ENCODE results near the gene IGHMBP2.

The IGHMBP2 gene

GRCh38 chr11:68965901-68966853 is 62.5 kb downstream of the IGHMBP2 start:
- Histone ChIP-seq H3K4ac (ENCODE audit: low read length) (no peak overlapping the region), H2BK15ac (ENCODE audit: low read length) (no peak overlapping the region), H2BK5ac (ENCODE audit: low read length) (no peak overlapping the region), H3K36me3 (replicated peaks in 1 of 2; ENCODE audit: control insufficient read depth in 2 of 2, insufficient read depth in 2 of 2, low read length in 2 of 2) (no peaks in the 10 kb centered on the region), H2AK5ac (ENCODE audit: low read depth, low read length) (no peak overlapping the region), H2AFZ (ENCODE audit: low read length) (no peak overlapping the region), H3K14ac (ENCODE audit: low read length) (no peak overlapping the region), H3K23ac (ENCODE audit: low read depth, low read length, poor library complexity) (no peak overlapping the region), H4K8ac (ENCODE audit: low read depth, low read length) (no peak overlapping the region), H3K9me3 (replicated peaks in 1 of 2; ENCODE audit: control insufficient read depth in 2 of 2, insufficient read depth in 1 of 2, low read depth in 1 of 2, low read length in 2 of 2) (peaks cover 0 to 12% of the 10 kb centered on the region in 2 donors), H3K9ac (ENCODE audit: low read depth, low read length, poor library complexity) (peak overlapping the region; percentile 12), H3K79me1 (ENCODE audit: low read depth, low read length) (no peaks in the 10 kb centered on the region), H3K27me3 (ENCODE audit: control insufficient read depth in 3 of 3, insufficient read depth in 3 of 3, low read depth in 1 of 3, low read length in 3 of 3) (peaks cover 0 to 14% (median 0%) of the 10 kb centered on the region in 3 experiments), H3K18ac (ENCODE audit: low read length) (no peak overlapping the region), H3K27ac (replicated peaks; ENCODE audit: low read length) (no peak overlapping the region), H3K4me1 (ENCODE audit: control insufficient read depth in 2 of 2, insufficient read depth in 1 of 2, low read depth in 1 of 2, low read length in 2 of 2) (no peaks in the 10 kb centered on the region), H2BK12ac (ENCODE audit: low read length) (no peak overlapping the region), H3K4me2 (ENCODE audit: insufficient read depth, low read length, poor library complexity, severe bottlenecking) (no peak overlapping the region), H2BK120ac (ENCODE audit: low read depth, low read length) (no peak overlapping the region), H4K91ac (ENCODE audit: low read depth, low read length, poor library complexity) (no peak overlapping the region), H3K4me3 (ENCODE audit: low read length in 2 of 2) (no peak overlapping the region)
- DNase-seq (ENCODE audit: low spot score): no peak
- no CpG with 5 or more reads among the region's 15 CpGs for WGBS, 2 donors (ENCODE audit: extremely low coverage in 2 of 2, insufficient read length in 2 of 2, insufficient replicate concordance in 1 of 2)

- H3K4me1 ChIP-seq (ENCODE audit: control insufficient read depth in 2 of 2, insufficient read depth in 1 of 2, low read depth in 1 of 2, low read length in 2 of 2): no peaks in the 10 kb centered on the region
- no peak overlapping the region for H3K18ac ChIP-seq (ENCODE audit: low read length)
- H4K91ac ChIP-seq (ENCODE audit: low read depth, low read length, poor library complexity): no peak overlapping the region
- no peak overlapping the region for H2BK12ac ChIP-seq (ENCODE audit: low read length)
- no peak overlapping the region for H3K9ac ChIP-seq (ENCODE audit: low read depth, low read length, poor library complexity)
- H3K4me2 ChIP-seq (ENCODE audit: insufficient read depth, low read length, poor library complexity, severe bottlenecking): no peak overlapping the region
- H3K36me3 ChIP-seq (replicated peaks in 1 of 2; ENCODE audit: control insufficient read depth in 2 of 2, insufficient read depth in 2 of 2, low read length in 2 of 2): no peaks in the 10 kb centered on the region
- no peak overlapping the region for H3K4ac ChIP-seq (ENCODE audit: low read length)
- H3K4me3 ChIP-seq (ENCODE audit: low read length in 2 of 2): no peak overlapping the region
- no peak overlapping the region for H2BK120ac ChIP-seq (ENCODE audit: low read depth, low read length)
- no peak overlapping the region for H4K8ac ChIP-seq (ENCODE audit: low read depth, low read length)
- no peak for DNase-seq (ENCODE audit: low spot score)
- no peaks in the 10 kb centered on the region for H3K79me1 ChIP-seq (ENCODE audit: low read depth, low read length)
- peaks cover 0 to 12% of the 10 kb centered on the region in 2 donors for H3K9me3 ChIP-seq (replicated peaks in 1 of 2; ENCODE audit: control insufficient read depth in 2 of 2, insufficient read depth in 1 of 2, low read depth in 1 of 2, low read length in 2 of 2)
- WGBS, 2 donors (ENCODE audit: extremely low coverage in 2 of 2, insufficient read length in 2 of 2, insufficient replicate concordance in 1 of 2): no CpG with 5 or more reads among the region's 9 CpGs
- H2AK5ac ChIP-seq (ENCODE audit: low read depth, low read length): no peak overlapping the region
- peaks cover 0 to 14% (median 0%) of the 10 kb centered on the region in 3 experiments for H3K27me3 ChIP-seq (ENCODE audit: control insufficient read depth in 3 of 3, insufficient read depth in 3 of 3, low read depth in 1 of 3, low read length in 3 of 3)
- no peak overlapping the region for H2BK5ac ChIP-seq (ENCODE audit: low read length)
- no peak overlapping the region for H2BK15ac ChIP-seq (ENCODE audit: low read length)
- H3K23ac ChIP-seq (ENCODE audit: low read depth, low read length, poor library complexity): no peak overlapping the region
- H3K27ac ChIP-seq (replicated peaks; ENCODE audit: low read length): no peak overlapping the region
- no peak overlapping the region for H3K14ac ChIP-seq (ENCODE audit: low read length)
- H2AFZ ChIP-seq (ENCODE audit: low read length): no peak overlapping the region
Observed at GRCh38 chr11:68966894-68967780, 63.4 kb downstream of the IGHMBP2 start.

GRCh38 chr11:68968306-68969250 is 64.9 kb downstream of the IGHMBP2 start:
- no peak overlapping the region for H4K8ac ChIP-seq (ENCODE audit: low read depth, low read length)
- DNase-seq (ENCODE audit: low spot score): no peak
- no peaks in the 10 kb centered on the region for H3K4me1 ChIP-seq (ENCODE audit: control insufficient read depth in 2 of 2, insufficient read depth in 1 of 2, low read depth in 1 of 2, low read length in 2 of 2)
- H3K9ac ChIP-seq (ENCODE audit: low read depth, low read length, poor library complexity): no peak overlapping the region
- H2BK120ac ChIP-seq (ENCODE audit: low read depth, low read length): peak overlapping the region; percentile 55
- H3K4ac ChIP-seq (ENCODE audit: low read length): no peak overlapping the region
- H4K91ac ChIP-seq (ENCODE audit: low read depth, low read length, poor library complexity): no peak overlapping the region
- H3K36me3 ChIP-seq (replicated peaks in 1 of 2; ENCODE audit: control insufficient read depth in 2 of 2, insufficient read depth in 2 of 2, low read length in 2 of 2): no peaks in the 10 kb centered on the region
- H2AFZ ChIP-seq (ENCODE audit: low read length): no peak overlapping the region
- no peak overlapping the region for H2BK12ac ChIP-seq (ENCODE audit: low read length)
- peaks cover 0 to 5% of the 10 kb centered on the region in 2 donors for H3K9me3 ChIP-seq (replicated peaks in 1 of 2; ENCODE audit: control insufficient read depth in 2 of 2, insufficient read depth in 1 of 2, low read depth in 1 of 2, low read length in 2 of 2)
- no peak overlapping the region for H3K14ac ChIP-seq (ENCODE audit: low read length)
- H3K4me3 ChIP-seq (ENCODE audit: low read length in 2 of 2): no peak overlapping the region
- no peak overlapping the region for H2BK15ac ChIP-seq (ENCODE audit: low read length)
- H2BK5ac ChIP-seq (ENCODE audit: low read length): no peak overlapping the region
- no peak overlapping the region for H2AK5ac ChIP-seq (ENCODE audit: low read depth, low read length)
- H3K23ac ChIP-seq (ENCODE audit: low read depth, low read length, poor library complexity): no peak overlapping the region
- no CpG with 5 or more reads among the region's 29 CpGs for WGBS, 2 donors (ENCODE audit: extremely low coverage in 2 of 2, insufficient read length in 2 of 2, insufficient replicate concordance in 1 of 2)
- no peak overlapping the region for H3K4me2 ChIP-seq (ENCODE audit: insufficient read depth, low read length, poor library complexity, severe bottlenecking)
- H3K18ac ChIP-seq (ENCODE audit: low read length): no peak overlapping the region
- peaks cover 0 to 17% (median 0%) of the 10 kb centered on the region in 3 experiments for H3K27me3 ChIP-seq (ENCODE audit: control insufficient read depth in 3 of 3, insufficient read depth in 3 of 3, low read depth in 1 of 3, low read length in 3 of 3)
- no peak overlapping the region for H3K27ac ChIP-seq (replicated peaks; ENCODE audit: low read length)
- H3K79me1 ChIP-seq (ENCODE audit: low read depth, low read length): no peaks in the 10 kb centered on the region

Measured in neuronal stem cell (in vitro differentiated cells).